Hepatocyte (in vitro differentiated cells): Measurements from ENCODE around the gene METTL25B. TPM values are rescaled to one million over a fixed set of nuclear protein-coding genes. Genes with fewer than 3 reads are reported as not detected.

Experiments used
- DNase-seq: peaks from one replicate; pipeline ENCODE4 v3.0.0-alpha.2; 2016; ENCODE audit warnings: low spot score
- H2AFZ ChIP-seq: fragments of 200-600 bp; sonication (generic); 2 replicates; pipeline ENCODE4 v1.6.0; 2016; ENCODE audit warnings: antibody characterized with exemption, mild to moderate bottlenecking
- H3K27ac ChIP-seq: fragments of 200-600 bp; sonication (generic); 2 replicates; pipeline ENCODE4 v1.5.1; 2016; ENCODE audit warnings: mild to moderate bottlenecking
- H3K27me3 ChIP-seq: fragments of 200-600 bp; sonication (generic); 2 replicates; pipeline ENCODE4 v1.6.1; 2016
- H3K36me3 ChIP-seq: fragments of 200-600 bp; sonication (generic); replicated peaks from 2 replicates; pipeline ENCODE4 v1.5.1; 2016; ENCODE audit warnings: low read depth; ENCODE audit not compliant: insufficient read depth
- H3K4me1 ChIP-seq: fragments of 200-600 bp; sonication (generic); 2 replicates; pipeline ENCODE4 v1.5.1; 2016; ENCODE audit warnings: mild to moderate bottlenecking, moderate library complexity; ENCODE audit not compliant: insufficient read depth
- H3K4me2 ChIP-seq: fragments of 200-600 bp; sonication (generic); 2 replicates; pipeline ENCODE4 v1.6.0; 2016
- H3K4me3 ChIP-seq: fragments of 200-600 bp; sonication (generic); 2 replicates; pipeline ENCODE4 v1.5.1; 2016; ENCODE audit warnings: mild to moderate bottlenecking
- H3K79me2 ChIP-seq: fragments of 200-600 bp; sonication (generic); 2 replicates; pipeline ENCODE4 v1.6.0; 2017; ENCODE audit warnings: mild to moderate bottlenecking
- H3K9me2 ChIP-seq: fragments of 200-600 bp; sonication (generic); replicated peaks from 2 replicates; pipeline ENCODE4 v1.6.0; 2017; ENCODE audit warnings: mild to moderate bottlenecking; ENCODE audit not compliant: insufficient read depth
- H3K9me3 ChIP-seq: fragments of 200-600 bp; sonication (generic); 2 replicates; pipeline ENCODE4 v1.5.1; 2016; ENCODE audit warnings: low read depth, mild to moderate bottlenecking
- H4K20me1 ChIP-seq: fragments of 200-600 bp; sonication (generic); 2 replicates; pipeline ENCODE4 v1.6.0; 2016; ENCODE audit warnings: mild to moderate bottlenecking; ENCODE audit not compliant: insufficient read depth, poor library complexity, severe bottlenecking
- CTCF ChIP-seq: fragments of 200-600 bp; sonication (generic); IDR thresholded peaks from 2 replicates; pipeline ENCODE4 v1.5.1; 2016; ENCODE audit warnings: antibody characterized with exemption, mild to moderate bottlenecking; ENCODE audit not compliant: poor library complexity
- EZH2 ChIP-seq: fragments of 200-600 bp; sonication (generic); IDR thresholded peaks from 2 replicates; pipeline ENCODE4 v1.6.1; 2016; ENCODE audit warnings: antibody characterized with exemption, mild to moderate bottlenecking, borderline replicate concordance
- EZH2phosphoT487 ChIP-seq: fragments of 200-600 bp; sonication (generic); IDR thresholded peaks from one replicate; pipeline ENCODE4 v1.6.1; 2018; ENCODE audit warnings: antibody characterized with exemption, mild to moderate bottlenecking, low read depth, moderate library complexity; ENCODE audit not compliant: unreplicated experiment, severe bottlenecking
- WGBS: methylation state at CpG from one replicate; pipeline ENCODE4 v1.1.6; 2016; ENCODE audit warnings: low lambda C conversion rate; ENCODE audit errors: missing lambda C conversion rate; 5-methylcytosine and 5-hydroxymethylcytosine counted together
- polyA plus RNA-seq: library from polyadenylated mRNA; unstranded; fragments of >200 nt; fragmentation: Nextera tagmentation; extraction: Ambion mirVana; gene quantifications from 2 replicates; pipeline ENCODE4 v1.2.1, GENCODE V29; 2016
- total RNA-seq: library from RNA; depleted of rRNA; stranded (reverse); fragments of >200 nt; gene quantifications from 2 replicates; pipeline ENCODE4 v1.2.3, GENCODE V29; 2014

METTL25B gene
- total and polyA plus RNA-seq, 2 experiments from 2014 or later, result 20.6 to 24.7 TPM

GRCh38 chr1:156697481-156697880, 30.8 kb upstream of the METTL25B start:
- Histone ChIP-seq H3K36me3 (no peaks in the 10 kb centered on the region), H3K4me1 (peaks cover 25% of the 10 kb centered on the region), H3K9me3 (no peaks in the 10 kb centered on the region), H2AFZ (no peak overlapping the region), H3K27me3 (no peaks in the 10 kb centered on the region), H3K79me2 (peaks cover 12% of the 10 kb centered on the region), H3K4me3 (no peak overlapping the region), H3K4me2 (no peak overlapping the region), H4K20me1 (peaks cover 6% of the 10 kb centered on the region), H3K27ac (no peak overlapping the region), H3K9me2 (no peaks in the 10 kb centered on the region)
- DNase-seq, result no peak
- WGBS, result 74% methylated on average over 8 of the region's 8 CpGs
- no peak for TF ChIP-seq EZH2phosphoT487
- no peak for TF ChIP-seq EZH2
- no peak for TF ChIP-seq CTCF

- H4K20me1 ChIP-seq, result peaks cover 6% of the 10 kb centered on the region
- H3K9me2 ChIP-seq, result no peaks in the 10 kb centered on the region
- TF ChIP-seq EZH2 (no peak), CTCF (no peak), EZH2phosphoT487 (no peak)
- H3K4me2 ChIP-seq, result no peak overlapping the region
- H3K27me3 ChIP-seq, result no peaks in the 10 kb centered on the region
- no peak overlapping the region for H2AFZ ChIP-seq
- no peaks in the 10 kb centered on the region for H3K9me3 ChIP-seq
- H3K36me3 ChIP-seq, result no peaks in the 10 kb centered on the region
- WGBS, result 100% methylated on average over 1 of the region's 1 CpG
- peaks cover 20% of the 10 kb centered on the region for H3K4me1 ChIP-seq
- H3K4me3 ChIP-seq, result no peak overlapping the region
- DNase-seq, result no peak
- no peak overlapping the region for H3K27ac ChIP-seq
- H3K79me2 ChIP-seq, result peaks cover 23% of the 10 kb centered on the region
Observed at GRCh38 chr1:156698995-156699394, 29.3 kb upstream of the METTL25B start.

GRCh38 chr1:156700736-156701531, 27.3 kb upstream of the METTL25B start:
- no peak for DNase-seq
- no peaks in the 10 kb centered on the region for H3K9me2 ChIP-seq
- H3K4me1 ChIP-seq, result peaks cover 30% of the 10 kb centered on the region
- TF ChIP-seq CTCF, result no peak
- no peak for TF ChIP-seq EZH2phosphoT487
- TF ChIP-seq EZH2, result no peak
- peaks cover 34% of the 10 kb centered on the region for H3K79me2 ChIP-seq
- no peak overlapping the region for H3K4me3 ChIP-seq
- WGBS, result 61% methylated on average over 8 of the region's 8 CpGs
- no peak overlapping the region for H2AFZ ChIP-seq
- no peaks in the 10 kb centered on the region for H3K27me3 ChIP-seq
- H3K27ac ChIP-seq, result no peak overlapping the region
- H3K36me3 ChIP-seq, result no peaks in the 10 kb centered on the region
- peak overlapping the region; percentile 92 for H3K4me2 ChIP-seq
- no peaks in the 10 kb centered on the region for H3K9me3 ChIP-seq
- H4K20me1 ChIP-seq, result peaks cover 6% of the 10 kb centered on the region
